Measurements from ENCODE around the gene CYP1B1. TPM values are rescaled to one million over a fixed set of nuclear protein-coding genes. Genes with fewer than 3 reads are reported as not detected.
"Not testable (repeated sequence)": the region's sequence is repeated elsewhere in the genome, so short reads cannot be mapped to it uniquely, and the experiment has no call there.

The CYP1B1 gene
- total RNA-seq, 1 experiment from 2014 or later: 5.5 TPM

DNA sequence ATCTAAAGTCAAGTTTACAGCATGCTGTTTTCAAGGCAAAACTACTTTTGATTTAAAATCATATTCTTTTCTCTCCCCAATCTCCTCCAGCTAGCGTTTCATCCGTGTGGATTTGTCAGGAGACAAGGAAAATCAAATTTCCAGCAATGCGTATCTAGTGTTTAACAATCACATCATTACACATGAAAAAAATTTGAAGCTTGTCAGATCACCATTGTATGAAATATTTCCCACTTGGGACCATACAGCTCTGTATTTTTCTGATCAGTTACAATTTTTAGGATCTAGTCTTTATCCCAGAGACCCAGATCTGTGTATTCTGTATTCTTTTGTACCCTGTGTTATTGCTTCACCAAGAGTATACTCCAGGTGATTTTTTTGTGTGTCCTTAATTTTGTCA, 28.6 kb upstream of the CYP1B1 start:
- DNase-seq (ENCODE audit: low read depth): no peak
- in situ Hi-C loops (cut with HindIII; ENCODE audit: low pct_unique_long_range_greater_than_20kb, low sequenced_read_pairs): no loop called here

DNA sequence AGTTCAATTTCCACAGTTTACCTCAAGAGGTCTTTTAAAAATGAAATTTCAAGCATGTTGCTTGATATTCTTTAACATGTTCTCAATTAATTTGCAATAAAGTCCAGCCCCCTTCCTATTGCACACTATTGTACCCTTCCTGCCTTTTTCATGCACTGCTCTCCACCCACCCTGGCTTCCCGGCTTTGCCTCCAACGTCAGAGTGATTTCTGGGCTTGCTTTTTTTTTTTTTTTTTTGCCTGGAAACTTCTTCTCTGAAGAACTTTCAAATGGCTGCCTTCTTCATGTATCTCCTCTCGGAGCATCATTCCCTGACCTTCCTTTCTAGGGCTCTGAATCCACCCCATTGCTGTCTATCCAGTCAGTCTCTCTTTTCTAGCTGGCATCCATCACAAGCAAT, 24.4 kb upstream of the CYP1B1 start:
- in situ Hi-C loops (cut with HindIII; ENCODE audit: low pct_unique_long_range_greater_than_20kb, low sequenced_read_pairs): no loop called here

DNA sequence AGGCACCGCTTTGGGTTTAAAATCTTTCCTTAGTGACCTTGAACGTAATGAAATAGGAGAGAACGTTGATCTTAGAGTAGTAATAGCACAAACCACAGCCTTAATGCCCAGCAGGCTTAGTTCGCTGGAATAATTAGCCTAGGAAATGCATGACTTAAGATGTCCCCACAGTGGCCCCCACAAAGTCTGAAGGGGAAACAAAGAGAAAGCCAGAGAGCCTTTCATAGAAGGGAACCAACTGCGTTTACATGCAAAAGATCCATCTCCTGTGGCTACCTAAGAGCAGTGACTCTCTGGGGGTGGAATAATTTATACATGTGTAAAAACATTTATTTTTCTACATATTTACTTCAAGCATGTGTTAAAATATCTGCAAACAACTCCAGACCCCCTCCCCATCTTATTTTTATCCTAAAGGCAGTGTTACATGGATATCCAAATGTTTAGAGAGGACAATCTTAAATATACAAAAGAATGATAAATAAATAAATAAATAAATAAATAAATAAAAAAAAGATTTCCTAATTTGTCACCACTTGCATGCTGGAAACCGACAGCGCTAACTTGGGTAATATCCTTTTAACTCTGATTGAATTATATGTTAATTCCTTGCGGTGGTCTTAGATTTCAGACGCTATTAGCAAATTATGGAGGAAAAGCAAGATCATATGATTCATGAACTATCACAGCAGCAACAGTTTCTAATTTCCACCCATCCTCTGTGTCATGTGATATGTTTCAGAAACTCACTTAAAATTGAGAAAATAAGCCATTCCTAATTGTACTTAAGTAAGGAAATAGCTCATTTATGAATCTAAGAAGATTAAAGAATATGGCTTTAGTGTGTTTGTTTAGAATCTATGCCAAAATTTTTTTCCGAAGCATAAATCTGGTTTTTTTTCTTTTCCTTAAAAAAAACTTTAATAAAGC, 23.4 kb upstream of the CYP1B1 start:
- DNase-seq (ENCODE audit: low read depth): no peak
- in situ Hi-C loops (cut with HindIII; ENCODE audit: low pct_unique_long_range_greater_than_20kb, low sequenced_read_pairs): no loop called here

More for the DNA sequence above, 24.4 kb upstream of the CYP1B1 start:
- no peak for DNase-seq (ENCODE audit: low read depth)

DNA sequence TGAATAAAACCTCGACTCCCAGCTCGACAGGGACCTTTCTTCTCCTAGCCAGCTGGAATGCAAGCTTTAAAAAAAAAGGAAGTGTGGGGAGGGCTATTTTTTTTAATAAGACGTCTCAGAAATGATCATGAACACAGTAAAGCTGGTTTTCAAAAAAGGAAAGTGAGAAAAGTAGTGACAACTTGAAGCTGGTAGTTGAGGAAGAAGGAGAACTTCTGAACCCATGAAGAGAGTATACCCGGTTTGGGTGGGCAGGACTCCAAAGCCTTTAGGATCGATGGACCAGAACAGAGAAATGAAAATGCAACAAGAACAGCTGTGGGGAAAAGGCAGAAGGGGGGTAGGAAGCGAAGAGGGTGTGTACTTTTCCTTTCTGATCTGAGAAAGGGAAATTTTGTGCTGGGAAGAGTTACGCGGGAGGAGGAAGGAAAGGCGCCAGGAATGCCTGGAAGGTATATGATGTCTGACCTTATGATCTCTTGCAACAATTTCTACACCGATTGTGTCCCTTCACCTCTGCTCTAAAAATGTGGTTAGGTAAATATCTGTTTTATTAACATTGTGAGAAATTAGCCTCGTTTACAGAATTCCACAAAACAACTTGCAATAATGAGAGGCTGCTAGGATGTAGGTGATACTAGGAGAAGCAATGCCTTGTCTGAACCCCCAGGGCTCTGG, 22.6 kb upstream of the CYP1B1 start:
- in situ Hi-C loops (cut with HindIII; ENCODE audit: low pct_unique_long_range_greater_than_20kb, low sequenced_read_pairs): no loop called here

GRCh38 chr2:38097988-38098385, 22.0 kb upstream of the CYP1B1 start:
- DNase-seq (ENCODE audit: low read depth): no peak
- in situ Hi-C loops (cut with HindIII; ENCODE audit: low pct_unique_long_range_greater_than_20kb, low sequenced_read_pairs): no loop called here

More for the DNA sequence above, 22.6 kb upstream of the CYP1B1 start:
- DNase-seq (ENCODE audit: low read depth): no peak

DNA sequence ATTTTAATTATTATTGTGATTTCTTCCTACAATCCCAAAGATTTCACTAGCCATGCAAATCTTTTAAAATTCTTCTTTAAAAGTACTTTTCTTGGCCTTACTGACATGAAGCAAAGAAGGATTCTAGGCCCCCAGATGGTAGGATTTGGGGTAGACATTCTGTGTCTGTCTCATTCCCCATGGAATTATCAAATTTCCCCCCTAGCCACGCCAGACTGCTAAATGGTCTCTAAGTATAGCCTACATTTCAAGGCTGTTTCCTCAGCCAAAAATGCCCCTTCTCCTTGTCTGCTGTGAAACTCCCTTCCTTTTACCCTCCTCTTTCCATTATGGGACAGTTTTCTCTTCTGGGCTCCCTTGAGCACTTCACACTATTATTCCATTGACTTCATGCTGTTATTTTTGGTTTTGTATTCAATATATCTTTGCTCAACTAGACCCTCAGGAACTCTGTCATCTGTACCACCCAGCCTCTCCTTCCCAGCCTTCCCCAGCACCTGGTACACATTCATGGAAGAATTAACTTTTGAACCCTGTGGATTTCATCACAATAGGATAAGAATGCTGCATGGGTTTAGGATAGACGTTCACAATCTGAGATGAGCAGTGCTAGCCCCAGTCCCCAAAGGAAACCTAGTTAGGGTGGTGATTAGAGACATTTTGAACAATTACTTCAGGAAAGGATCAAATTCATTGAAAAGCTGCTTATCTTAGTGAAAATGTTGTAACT, 21.5 kb upstream of the CYP1B1 start:
- DNase-seq (ENCODE audit: low read depth): no peak
- in situ Hi-C loops (cut with HindIII; ENCODE audit: low pct_unique_long_range_greater_than_20kb, low sequenced_read_pairs): no loop called here

DNA sequence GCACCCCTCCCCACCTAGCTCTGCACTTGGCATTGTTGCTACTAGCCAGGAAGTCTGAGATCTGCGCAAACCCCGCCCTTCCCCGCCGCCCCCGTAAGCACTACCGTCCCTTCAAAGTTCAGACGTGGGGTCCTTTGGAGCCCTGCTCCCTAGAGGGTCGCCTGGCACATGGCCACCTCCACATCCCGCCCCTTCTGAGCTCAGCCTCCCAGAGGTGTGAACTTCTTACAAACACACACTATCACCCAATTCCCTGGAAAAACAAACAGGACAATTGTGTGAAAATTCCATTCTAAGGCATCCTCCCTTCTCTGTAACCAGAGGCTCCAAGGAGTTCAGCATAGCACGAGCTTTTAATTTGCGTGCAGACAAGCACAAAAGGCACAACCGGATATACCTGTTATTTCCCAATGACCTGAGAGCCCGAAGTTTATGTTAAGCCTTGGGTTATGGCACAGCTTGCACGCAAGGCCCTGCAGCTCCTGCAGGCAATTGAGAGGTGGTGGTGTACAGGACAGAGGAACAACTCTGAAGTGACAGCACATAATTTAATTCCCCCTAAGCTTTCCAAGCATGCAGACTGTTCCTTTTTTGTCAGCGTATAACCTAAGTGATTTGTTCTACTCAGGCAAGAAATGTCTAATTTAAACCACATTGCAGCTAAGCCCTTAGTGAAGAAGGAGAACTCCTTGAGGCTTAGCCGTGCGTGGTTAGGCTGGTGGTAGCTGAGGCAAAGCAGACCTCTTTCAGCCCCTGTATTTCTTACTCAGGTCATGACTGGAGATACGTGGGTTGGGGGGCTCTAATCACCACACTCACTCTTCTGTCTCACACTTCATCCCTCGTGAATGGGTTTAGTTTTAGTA, 20.3 kb upstream of the CYP1B1 start:
- in situ Hi-C loops (cut with HindIII; ENCODE audit: low pct_unique_long_range_greater_than_20kb, low sequenced_read_pairs): no loop called here
- DNase-seq (ENCODE audit: low read depth): no peak

- in situ Hi-C loops (cut with HindIII; ENCODE audit: low pct_unique_long_range_greater_than_20kb, low sequenced_read_pairs): no loop called here
- DNase-seq (ENCODE audit: low read depth): no peak
Observed at GRCh38 chr2:38095079-38095995, 19.4 kb upstream of the CYP1B1 start.

- in situ Hi-C loops (cut with HindIII; ENCODE audit: low pct_unique_long_range_greater_than_20kb, low sequenced_read_pairs): no loop called here
- no peak for DNase-seq (ENCODE audit: low read depth)
Observed at GRCh38 chr2:38093527-38094165, 17.7 kb upstream of the CYP1B1 start.

- in situ Hi-C loops (cut with HindIII; ENCODE audit: low pct_unique_long_range_greater_than_20kb, low sequenced_read_pairs): no loop called here
- DNase-seq (ENCODE audit: low read depth): no peak
Observed at GRCh38 chr2:38092196-38092902, 16.4 kb upstream of the CYP1B1 start.

GRCh38 chr2:38091760-38092159, 15.8 kb upstream of the CYP1B1 start:
- in situ Hi-C loops (cut with HindIII; ENCODE audit: low pct_unique_long_range_greater_than_20kb, low sequenced_read_pairs): no loop called here
- DNase-seq (ENCODE audit: low read depth): no peak

GRCh38 chr2:38090928-38091327, 15.0 kb upstream of the CYP1B1 start:
- DNase-seq (ENCODE audit: low read depth): no peak
- in situ Hi-C loops (cut with HindIII; ENCODE audit: low pct_unique_long_range_greater_than_20kb, low sequenced_read_pairs): no loop called here

DNA sequence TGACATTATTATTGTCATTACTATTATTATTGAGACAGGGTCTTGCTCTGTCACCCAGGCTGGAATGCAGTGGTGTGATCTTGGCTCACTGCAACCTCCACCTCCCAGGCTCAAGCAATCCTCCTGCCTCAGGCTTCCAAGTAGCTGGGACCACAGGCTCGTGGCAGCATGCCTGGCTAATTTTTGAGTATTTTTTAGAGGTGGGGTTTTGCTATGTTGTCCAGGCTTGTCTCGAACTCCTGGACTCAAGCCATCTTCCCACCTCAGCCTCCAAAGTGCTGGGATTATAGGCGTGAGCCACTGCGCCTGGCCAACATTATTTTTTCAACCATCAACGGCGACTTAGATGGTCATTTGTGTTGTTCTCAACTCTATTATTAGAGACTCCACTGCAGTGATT, 14.3 kb upstream of the CYP1B1 start:
- DNase-seq (ENCODE audit: low read depth); in situ Hi-C loops (cut with HindIII; ENCODE audit: low pct_unique_long_range_greater_than_20kb, low sequenced_read_pairs): not testable (repeated sequence)

DNA sequence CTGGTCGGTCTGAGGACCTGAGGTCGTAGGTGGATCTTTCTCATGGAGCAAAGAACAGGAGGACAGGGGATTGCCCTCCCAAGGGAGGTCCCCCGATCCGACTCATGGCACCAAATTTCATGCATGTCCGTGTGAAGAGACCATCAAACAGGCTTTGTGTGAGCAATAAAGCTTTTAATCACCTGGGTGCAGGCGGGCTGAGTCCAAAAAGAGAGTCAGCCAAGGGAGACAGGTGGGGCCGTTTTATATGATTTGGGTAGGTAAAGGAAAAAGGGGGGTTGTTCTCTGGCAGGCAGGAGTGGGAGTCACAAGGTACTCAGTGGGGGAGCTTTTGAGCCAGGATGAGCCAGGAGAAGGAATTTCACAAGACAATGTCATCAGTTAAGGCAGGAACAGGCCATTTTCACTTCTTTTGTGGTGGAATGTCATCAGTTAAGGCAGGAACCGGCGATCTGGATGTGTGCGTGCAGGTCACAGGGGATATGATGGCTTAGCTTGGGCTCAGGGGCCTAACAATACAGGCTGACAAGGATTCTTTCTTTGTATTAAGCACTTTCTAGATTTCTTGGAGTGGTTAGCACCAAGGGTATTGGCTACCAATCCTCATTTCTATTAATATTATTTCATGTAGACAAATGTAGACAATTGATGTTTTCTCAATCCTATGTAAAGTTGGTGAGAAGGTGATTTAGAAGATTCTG, 10.2 kb upstream of the CYP1B1 start:
- DNase-seq (ENCODE audit: low read depth); in situ Hi-C loops (cut with HindIII; ENCODE audit: low pct_unique_long_range_greater_than_20kb, low sequenced_read_pairs): not testable (repeated sequence)

GRCh38 chr2:38084556-38084955, 8.6 kb upstream of the CYP1B1 start:
- in situ Hi-C loops (cut with HindIII; ENCODE audit: low pct_unique_long_range_greater_than_20kb, low sequenced_read_pairs); DNase-seq (ENCODE audit: low read depth): not testable (repeated sequence)
